GM19193 (cell line): Measurements from ENCODE around the gene GNA12.

Experiments
- POLR2A ChIP-seq: IDR thresholded peaks from 4 replicates; pipeline ENCODE4 v1.6.1; 2011; ENCODE audit not compliant: insufficient read depth, insufficient read length; ENCODE audit errors: extremely low read depth

Gene GNA12

DNA sequence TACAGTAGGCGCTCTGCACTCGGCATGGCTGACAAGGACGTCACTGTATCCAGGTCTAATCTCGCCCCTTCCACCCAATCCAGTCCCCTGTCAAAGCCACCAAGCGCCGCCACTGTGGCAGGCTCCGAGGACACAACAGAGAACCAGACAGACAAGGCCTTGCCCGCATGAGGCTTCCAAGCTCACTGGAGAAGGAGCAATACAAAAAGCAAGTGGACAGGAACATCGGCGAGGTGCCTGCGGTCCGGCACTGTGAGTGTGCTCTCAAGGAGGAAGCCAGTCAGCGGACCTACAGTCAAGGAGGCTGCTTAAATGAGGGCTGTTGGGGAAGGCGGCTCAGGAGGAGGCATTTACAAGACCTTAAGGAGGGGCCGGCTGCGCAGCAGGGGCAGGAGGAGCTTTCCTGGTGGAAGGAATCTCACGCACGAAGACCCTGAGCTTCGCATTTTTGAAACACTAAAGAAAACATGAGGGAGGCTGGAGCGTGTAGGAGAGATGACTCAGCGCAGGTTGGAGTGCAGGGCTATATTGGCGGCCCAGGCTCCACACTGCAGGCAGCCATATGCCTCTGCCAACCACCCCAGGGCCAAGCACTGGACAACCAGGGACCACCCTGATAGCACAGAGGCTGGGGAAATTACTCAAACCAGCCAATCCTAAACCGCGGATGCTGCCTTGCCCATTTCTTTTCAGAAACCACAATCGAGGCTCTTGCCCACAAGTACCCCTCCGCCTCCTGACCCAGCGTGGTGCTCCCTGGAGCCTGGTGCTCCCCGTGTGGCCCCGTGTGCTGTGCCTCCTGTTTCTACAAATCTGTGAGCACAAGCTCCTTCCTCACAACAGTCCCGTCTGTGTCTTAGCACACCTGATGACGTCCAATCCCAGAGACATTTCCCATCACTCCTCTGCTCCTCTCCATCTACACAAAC, 28.9 kb downstream of the GNA12 start:
- no peak for TF ChIP-seq POLR2A

- no peak for TF ChIP-seq POLR2A
These were observed 29.7 kb downstream of the GNA12 start for GRCh38 chr7:2814186-2814945.

GRCh38 chr7:2813350-2814185, 30.5 kb downstream of the GNA12 start:
- no peak for TF ChIP-seq POLR2A

GRCh38 chr7:2812831-2813230, 31.3 kb downstream of the GNA12 start:
- TF ChIP-seq POLR2A = no peak

- TF ChIP-seq POLR2A = no peak
These were observed 32.0 kb downstream of the GNA12 start for GRCh38 chr7:2812114-2812487.

DNA sequence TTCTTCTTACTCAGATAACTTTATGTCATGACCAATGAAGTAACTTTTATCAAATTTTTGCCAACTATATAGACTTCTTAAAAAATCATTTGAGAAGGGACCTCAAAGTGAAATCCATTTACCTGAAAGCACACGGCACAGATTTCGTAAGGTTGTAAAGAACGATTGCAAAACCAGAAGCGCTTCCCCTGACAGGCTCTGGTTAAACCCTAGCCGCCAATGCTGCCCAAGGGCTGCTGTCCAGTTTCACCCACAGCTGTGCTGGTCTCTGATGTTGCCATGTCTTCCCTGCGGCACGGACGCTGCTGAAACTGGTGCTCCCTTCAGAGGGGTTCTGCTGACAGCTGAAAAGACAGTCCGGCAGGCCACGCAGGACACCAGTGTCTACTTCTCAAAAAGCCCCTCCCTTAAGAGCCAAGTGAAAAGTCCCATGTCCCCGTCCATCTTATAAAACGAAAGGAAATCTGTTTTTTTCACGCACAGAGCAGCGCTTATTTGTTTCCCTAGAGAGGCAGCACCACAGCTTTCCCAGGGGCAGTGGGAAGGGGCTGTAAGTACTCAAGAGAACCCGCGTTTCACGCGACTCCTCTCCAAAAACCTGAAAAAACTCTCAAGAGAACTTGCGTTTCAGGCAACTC, 32.5 kb downstream of the GNA12 start:
- TF ChIP-seq POLR2A = no peak

- TF ChIP-seq POLR2A = no peak
These were observed 33.3 kb downstream of the GNA12 start for GRCh38 chr7:2810682-2811415.

GRCh38 chr7:2809903-2810625, 34.0 kb downstream of the GNA12 start:
- no peak for TF ChIP-seq POLR2A

DNA sequence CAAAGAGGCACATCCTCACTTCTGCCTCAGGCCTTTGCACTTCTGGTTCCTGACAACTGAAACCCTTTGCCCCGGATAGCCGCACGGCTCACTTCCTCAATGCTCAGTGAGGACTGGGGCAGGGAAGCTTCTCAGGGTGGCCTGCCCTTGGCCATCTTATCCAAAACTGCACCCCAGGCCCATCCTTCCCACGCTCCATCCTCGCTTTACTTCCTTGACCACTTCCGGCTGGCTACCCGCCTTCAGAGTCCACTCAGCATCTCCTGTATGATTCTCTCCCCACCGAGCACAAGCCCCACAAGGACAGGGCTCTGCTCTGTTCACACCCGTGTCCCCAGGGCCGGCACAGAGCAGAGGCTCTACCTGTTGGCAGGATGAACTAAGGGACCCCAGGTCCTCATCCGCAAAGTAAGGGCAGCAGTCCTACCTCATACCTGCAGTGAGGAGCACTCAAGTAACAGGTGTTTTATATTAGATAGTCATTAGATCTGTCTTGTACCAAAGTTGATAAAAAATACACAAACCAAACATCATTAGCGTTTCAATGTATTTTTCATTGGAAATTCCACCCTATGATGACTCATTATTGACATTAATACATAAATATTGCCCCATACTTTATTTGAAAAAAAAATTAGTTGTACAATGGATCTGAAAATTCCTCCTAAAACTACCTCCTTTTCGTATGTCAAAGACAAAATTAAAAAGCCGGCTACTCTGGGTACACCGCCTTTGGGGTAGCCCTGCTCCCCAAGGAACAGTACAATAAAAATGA, 35.0 kb downstream of the GNA12 start:
- TF ChIP-seq POLR2A = no peak

DNA sequence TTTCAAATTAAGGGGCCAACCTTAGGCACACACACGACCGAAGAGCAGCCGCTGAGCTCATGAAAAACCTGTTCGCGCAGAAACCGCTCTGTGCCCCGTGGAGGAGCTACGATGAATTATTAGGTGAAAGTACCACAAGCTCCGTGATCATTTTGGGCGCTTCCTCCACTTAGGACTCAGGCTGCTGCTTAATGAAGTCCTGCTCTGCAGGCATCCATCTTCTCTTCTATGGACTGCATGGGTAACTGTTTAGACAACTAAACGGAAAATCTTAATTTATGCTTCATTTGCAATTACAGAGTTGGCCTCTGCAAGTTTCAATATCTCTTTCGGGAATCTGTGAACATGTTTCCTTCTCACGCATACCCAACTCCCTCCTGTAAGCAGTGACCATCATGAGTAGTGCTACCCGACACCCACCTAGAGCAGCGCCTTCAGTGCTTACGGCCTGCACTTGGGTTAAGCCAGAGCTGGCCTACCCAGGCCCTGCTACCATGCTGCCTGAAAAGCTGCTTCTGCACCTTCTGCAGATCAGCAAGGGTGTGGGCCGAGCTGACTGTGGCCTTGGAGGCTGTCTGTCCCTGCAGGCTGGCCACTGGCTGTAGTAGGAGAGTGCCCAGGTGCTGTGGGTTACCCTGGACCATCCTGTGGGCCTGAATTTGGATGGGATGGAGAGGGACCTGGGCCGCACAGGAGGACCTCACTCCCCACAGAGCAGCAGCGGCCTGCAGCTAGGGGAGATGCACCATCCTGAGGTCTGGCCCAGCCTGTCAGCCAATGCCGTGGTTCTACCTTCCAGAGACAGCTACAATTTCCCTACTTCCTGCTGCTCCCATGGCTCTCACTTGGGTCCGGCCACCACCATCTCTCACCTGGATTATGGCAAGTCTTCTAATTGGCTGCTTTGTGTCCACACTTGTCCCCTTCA, 36.0 kb downstream of the GNA12 start:
- no peak for TF ChIP-seq POLR2A

DNA sequence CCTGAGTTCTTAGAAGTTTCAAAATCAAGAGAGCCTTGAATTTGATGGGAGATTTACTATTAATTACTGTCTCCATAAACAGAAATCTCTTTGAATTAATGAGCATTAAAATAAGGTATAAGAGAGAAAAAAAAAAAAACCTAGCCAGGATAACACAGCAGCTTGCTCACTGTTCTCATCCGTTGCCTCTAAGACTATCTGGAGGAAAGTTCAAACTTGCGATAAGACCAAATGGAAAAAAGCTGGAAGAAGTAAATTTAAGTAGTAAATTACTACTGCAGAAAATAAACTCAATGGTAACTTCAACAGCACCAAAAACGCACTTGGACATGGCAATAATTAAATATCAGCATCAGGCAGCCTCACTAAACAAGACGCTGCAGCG, 36.7 kb downstream of the GNA12 start:
- TF ChIP-seq POLR2A = no peak

- TF ChIP-seq POLR2A = no peak
These were observed 37.5 kb downstream of the GNA12 start for GRCh38 chr7:2806571-2806970.
